HuH-7 (cell line): Measurements from ENCODE around the gene FSTL1.

Experiments used
- DNase-seq: peaks from one replicate; pipeline ENCODE4 v3.0.0; 2011; ENCODE audit warnings: low spot score

Gene FSTL1

GRCh38 chr3:120468635-120469295, 18.0 kb upstream of the FSTL1 start:
- no peak for DNase-seq

GRCh38 chr3:120462409-120462959, 11.7 kb upstream of the FSTL1 start:
- DNase-seq: no peak

GRCh38 chr3:120461416-120461815, 10.6 kb upstream of the FSTL1 start:
- DNase-seq: no peak

DNA sequence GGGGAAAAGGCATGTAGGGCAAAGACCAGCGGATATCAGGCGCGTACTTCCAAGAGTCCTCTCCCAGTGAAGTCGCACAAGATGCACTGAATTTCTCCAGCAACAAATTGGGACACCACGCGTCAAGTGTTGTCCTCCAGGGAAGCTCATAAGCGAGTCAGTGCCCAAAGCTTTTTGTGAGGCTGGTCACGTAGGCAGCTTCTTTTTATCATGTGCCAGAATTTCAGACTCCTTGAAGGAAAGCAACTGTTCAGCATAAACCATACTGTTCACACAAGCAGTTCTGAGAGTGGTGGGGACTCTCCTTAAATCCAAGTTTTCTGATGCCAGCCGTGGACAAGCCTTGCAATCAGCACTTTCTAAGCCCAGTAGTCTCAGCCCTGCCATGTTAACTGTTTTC, 10.1 kb upstream of the FSTL1 start:
- DNase-seq: no peak

GRCh38 chr3:120460181-120460790, 9.5 kb upstream of the FSTL1 start:
- no peak for DNase-seq

- no peak for DNase-seq
These were observed 8.4 kb upstream of the FSTL1 start for GRCh38 chr3:120459196-120459595.

GRCh38 chr3:120457827-120458226, 7.0 kb upstream of the FSTL1 start:
- DNase-seq: no peak

GRCh38 chr3:120454076-120454689, 3.4 kb upstream of the FSTL1 start:
- DNase-seq: no peak

DNA sequence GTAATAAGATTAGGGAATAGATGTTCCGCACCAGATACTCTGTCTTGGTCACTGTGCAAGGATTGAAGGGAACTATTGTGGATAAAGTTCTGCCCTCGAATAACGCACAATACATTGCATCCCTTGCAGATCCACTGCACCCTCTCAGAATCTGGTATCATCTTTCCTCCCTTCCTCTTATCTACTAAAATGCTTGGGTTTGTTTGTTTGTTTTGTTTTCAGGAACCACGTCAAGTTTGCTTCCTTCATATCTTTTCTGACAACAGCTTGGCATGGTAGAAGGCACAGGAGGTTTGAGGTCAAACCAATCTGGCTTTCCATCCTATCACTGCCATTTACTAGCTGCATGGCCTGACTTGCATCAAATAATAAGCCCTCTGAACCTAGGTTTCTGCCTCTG, 2.0 kb upstream of the FSTL1 start:
- DNase-seq: no peak

GRCh38 chr3:120451806-120452205, 1.0 kb upstream of the FSTL1 start:
- DNase-seq: no peak

- DNase-seq: peak; percentile 14
These were observed 525 bp upstream of the FSTL1 start for GRCh38 chr3:120451272-120451761.

DNA sequence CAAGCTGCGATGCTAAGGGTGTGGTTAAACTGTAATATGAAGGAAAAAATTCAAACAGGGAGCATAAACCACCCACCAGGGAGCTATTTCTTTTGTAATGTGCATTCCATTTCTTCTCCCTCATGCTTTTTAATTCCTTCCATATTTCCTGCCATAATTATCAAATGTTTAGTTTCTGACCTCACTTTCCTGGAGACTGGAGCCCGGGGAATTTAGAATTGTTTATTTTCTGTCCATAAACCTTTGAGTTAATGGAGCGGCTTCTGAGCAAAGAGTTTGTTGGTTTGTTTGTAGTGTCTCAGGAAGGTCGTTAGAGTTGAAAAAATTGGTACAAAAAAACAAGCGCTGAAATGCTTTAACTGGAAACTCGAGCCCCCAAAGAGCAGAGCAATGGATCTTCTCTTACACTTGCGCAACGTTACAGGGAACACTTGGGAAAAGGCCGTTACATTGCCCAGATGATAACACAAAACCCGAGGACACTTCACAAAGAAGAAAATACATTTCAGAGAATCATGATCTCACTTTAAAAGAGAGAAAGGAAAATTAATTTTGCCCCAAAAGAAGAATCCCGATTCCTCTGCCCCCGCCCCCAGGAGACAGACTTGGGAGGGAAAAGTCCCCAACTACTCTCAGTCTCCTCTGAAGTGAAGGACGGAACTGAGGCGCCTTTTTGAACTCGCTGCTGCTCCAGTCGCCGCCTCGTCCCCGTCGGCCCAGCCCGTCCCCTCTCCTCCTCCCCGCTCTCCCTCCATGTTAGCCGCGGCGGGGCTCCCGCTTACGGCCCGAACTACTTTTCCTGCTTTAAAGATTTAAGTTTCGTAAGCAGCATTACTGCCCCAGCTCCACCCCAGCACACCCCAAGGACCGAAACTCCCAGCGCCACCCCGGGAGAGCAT, 842 bp downstream of the FSTL1 start:
- DNase-seq: peak; percentile 40

DNA sequence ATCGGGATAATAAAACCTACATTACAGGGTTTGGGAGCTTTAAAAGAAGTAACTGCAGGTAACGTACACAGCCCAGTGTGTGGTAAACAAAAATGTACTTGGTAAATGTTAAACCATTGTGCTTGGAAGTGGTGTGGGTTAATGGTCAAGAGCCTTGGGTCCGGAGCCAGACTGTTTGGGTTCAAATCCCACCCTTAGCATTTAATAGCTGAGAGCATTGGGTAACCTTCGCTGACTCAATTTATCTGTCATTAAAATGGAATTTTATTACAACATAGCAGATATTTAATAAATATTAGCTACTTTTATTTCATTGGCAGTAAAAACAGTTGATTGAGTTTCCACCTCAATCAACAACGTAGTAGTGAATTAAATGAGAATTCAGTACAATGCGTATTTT, 1.5 kb downstream of the FSTL1 start:
- DNase-seq: no peak

GRCh38 chr3:120448756-120449155, 2.0 kb downstream of the FSTL1 start:
- no peak for DNase-seq

DNA sequence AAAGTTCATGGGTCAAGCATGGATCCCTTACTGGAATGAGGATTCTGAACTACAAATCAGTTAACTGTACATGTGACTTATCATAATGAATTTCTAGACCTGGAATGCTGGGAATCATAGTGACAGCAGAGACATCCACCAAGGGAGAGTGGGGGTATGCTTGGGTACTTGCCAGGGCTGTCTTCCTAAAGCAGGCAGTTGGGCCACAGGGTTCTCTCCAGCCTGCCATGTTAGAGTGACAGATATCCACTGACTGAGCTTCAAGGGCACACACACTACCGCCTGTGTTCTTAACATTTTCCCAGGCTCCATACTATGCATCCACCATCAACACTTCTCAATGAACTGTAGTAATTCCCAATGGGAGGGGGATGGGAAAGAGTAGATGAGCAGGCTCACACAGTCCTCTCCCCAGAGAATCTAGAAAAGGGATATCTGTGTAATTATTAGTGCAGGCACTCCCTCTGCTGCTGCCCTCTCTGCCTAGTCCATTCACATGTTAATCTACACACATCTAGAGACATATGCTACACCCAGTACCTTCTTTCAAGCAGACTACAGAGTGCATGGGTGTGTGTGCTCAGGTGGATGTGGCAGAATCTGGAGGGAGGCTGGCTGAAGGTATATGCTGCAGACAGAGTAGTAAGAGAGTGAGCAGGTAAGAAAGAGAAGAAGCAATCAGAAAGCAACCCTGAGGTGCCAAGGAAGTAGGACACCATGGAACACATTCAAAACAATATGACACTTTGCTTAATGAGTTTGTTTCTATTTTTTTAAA, 3.7 kb downstream of the FSTL1 start:
- DNase-seq: no peak

DNA sequence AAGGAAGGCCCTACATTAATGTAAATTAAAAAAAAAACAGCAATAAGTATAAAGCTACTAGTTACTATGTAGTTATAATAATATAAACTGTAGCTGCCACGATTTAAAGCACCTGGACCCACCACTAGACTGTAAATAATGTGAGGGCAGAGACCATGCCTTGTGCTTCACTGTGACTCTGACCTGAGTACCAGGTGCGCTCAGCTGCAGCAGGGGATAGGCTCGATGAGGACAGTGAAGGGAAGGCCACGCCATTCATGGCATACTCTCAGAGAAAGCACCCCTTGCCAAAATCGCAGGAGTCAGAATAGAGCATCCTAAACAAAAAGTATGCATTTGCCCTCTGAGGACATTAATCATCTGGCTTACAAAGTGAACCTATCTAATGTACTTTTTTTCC, 5.1 kb downstream of the FSTL1 start:
- no peak for DNase-seq

DNA sequence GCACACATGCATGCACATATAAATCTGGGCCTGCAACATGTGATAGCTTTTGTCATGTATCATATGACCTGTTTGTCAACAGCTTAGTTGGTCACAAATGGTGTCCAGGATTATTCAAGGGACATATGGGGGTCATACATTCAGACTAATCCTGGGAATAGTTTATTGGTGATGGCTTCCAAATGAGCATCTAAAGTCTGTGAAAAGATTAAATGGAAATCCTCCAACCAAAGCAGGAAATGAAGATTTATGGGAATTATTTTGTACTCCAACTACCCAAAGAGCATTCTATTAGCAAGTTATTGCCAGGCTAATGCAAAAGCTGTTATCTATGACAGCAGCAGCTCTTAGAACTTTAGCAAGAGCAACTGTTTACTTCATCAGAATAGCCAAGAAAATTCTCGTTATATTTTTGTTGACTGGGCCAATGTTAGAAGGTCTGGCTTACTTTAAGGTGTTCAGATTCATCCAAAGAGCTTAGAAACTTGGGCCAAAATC, 7.1 kb downstream of the FSTL1 start:
- DNase-seq: no peak

GRCh38 chr3:120442975-120443517, 7.7 kb downstream of the FSTL1 start:
- DNase-seq: no peak

DNA sequence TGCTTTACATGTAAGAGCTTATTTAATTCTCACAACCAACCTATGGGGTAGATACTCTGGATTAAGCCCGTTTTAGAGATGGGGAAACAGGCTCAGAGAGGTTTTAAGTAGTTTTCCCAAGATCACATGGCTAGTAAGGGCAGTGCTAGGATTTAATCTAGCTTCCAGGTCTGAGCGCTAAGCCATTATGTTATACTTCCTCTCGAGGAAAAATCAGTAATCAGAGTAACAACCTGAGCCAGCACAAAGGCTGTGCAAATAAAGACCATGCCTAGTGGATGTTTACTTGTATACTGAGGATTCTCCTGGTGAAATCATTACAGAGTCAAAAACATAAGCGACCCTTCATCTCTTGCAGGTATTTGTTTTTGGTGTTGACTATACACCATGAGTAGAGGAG, 9.0 kb downstream of the FSTL1 start:
- no peak for DNase-seq

DNA sequence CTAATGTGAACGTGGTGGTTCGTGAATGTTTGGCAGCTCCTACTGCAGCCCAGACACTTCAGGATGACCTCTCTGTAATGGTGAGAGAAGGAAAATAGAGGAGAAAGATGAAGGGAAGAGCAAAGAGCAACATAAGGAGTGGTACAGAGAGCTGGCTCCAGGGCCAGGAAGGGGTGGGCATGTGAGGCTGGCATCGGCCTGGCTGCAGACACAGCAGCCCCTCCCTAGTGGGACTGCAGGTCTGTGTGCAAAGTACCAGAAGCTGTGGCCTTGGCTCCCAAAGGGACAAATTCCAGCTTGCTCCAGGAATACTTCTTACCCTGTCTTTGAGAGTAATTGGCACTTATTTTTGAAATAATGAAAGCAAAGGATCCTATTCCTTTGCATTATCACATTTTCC, 10.0 kb downstream of the FSTL1 start:
- DNase-seq: no peak
